Heart left ventricle (tissue), 16 donors: ENCODE results near the gene ITPRIPL1. TPM values are rescaled to one million over a fixed set of nuclear protein-coding genes. Genes with fewer than 3 reads are reported as not detected.

Source experiments
- ATAC-seq, 4 donors: fragments of 200-7000 bp; cut with Tn5 transposase; one replicate each; pipeline ENCODE4 v1.9.1; 2020 to 2022; ENCODE audit warnings: moderate library complexity in 4 of 4, mild to moderate bottlenecking in 3 of 4, moderate number of reproducible peaks in 1 of 4
- DNase-seq, 5 donors: peaks; one replicate each; pipeline ENCODE4 v3.0.0-alpha.2; 2020
- H3K27ac ChIP-seq, 12 donors: fragments of 200-600 bp; sonication (generic) in 4 of 12; one replicate each; pipeline versions ENCODE4 v1.5.0 to v1.8.0; 2016 to 2022; ENCODE audit warnings: mild to moderate bottlenecking in 2 of 12
- H3K27me3 ChIP-seq, 9 donors: fragments of 200-600 bp; sonication (generic) in 2 of 9; one replicate each; pipeline versions ENCODE4 v1.5.1 to v1.8.0; 2016 to 2022; ENCODE audit warnings: mild to moderate bottlenecking in 3 of 9
- H3K36me3 ChIP-seq, 9 donors: fragments of 200-600 bp; sonication (generic) in 2 of 9; one replicate each; pipeline versions ENCODE4 v1.5.0 to v1.8.0; 2018 to 2022; ENCODE audit warnings: mild to moderate bottlenecking in 2 of 9
- H3K4me1 ChIP-seq, 12 donors: fragments of 200-600 bp; sonication (generic) in 4 of 12; one replicate each; pipeline versions ENCODE4 v1.5.0 to v1.8.0; 2016 to 2022; ENCODE audit warnings: mild to moderate bottlenecking in 3 of 12
- H3K4me3 ChIP-seq, 12 donors: fragments of 200-600 bp; sonication (generic) in 4 of 12; one replicate each; pipeline versions ENCODE4 v1.5.0 to v1.8.0; 2017 to 2022; ENCODE audit warnings: mild to moderate bottlenecking in 9 of 12, moderate library complexity in 4 of 12
- H3K9me3 ChIP-seq, 12 donors: fragments of 200-600 bp; sonication (generic) in 4 of 12; one replicate each; pipeline versions ENCODE4 v1.5.0 to v1.8.0; 2016 to 2022; ENCODE audit warnings: mild to moderate bottlenecking in 1 of 12
- POLR2A ChIP-seq, 2 donors: fragments of 450-650 bp; IDR thresholded peaks; one replicate each; pipeline ENCODE4 v1.6.1; 2017; ENCODE audit warnings: antibody characterized with exemption in 2 of 2, mild to moderate bottlenecking in 2 of 2, moderate library complexity in 2 of 2
- WGBS, 4 donors: extraction: QIAGEN DNeasy Blood & Tissue Kit in 2 of 4; methylation state at CpG; one replicate each; pipeline versions ENCODE4 v1.1.5 to v1.1.7; 2013 to 2018; 5-methylcytosine and 5-hydroxymethylcytosine counted together
- intact Hi-C, 10 donors: fragments of 100-400 bp; cut with DNase I; formaldehyde crosslinking; loops; one replicate each; pipeline versions ENCODE4 v1.11.1 to v1.14.2; 2022
- polyA plus RNA-seq, 2 donors: library from polyadenylated mRNA; stranded (reverse); fragments of 200-250 nt; gene quantifications; one replicate each; pipeline ENCODE4 v1.2.3, GENCODE V29; 2013
- total RNA-seq, 9 donors: library from RNA; depleted of rRNA in 2 of 9; stranded (reverse); fragments of >200 nt in 2 of 9; fragmentation: NEBNext Ultra II Directional in 3 of 9; extraction: Animal tissue kit (Norgen Biotek cat#: 25700) in 3 of 9; gene quantifications; one replicate each; pipeline versions ENCODE4 v1.1.0 to v1.2.4, GENCODE V29; 2016 to 2023
- TF ChIP-seq, protein P1 (sequence below), 12 donors: fragments of 200-600 bp; sonication (generic) in 4 of 12; IDR thresholded peaks; one replicate each; pipeline versions ENCODE4 v1.5.0 to v1.8.0; 2018 to 2022; ENCODE audit warnings: antibody characterized with exemption in 12 of 12, mild to moderate bottlenecking in 5 of 12
- donor health status: ischemic (EF 13 %, LVEDD 7.1; RV severe dilation, severe dysfunction).
- donor health status: healthy with polysubstance abuse.
- donor health status: DM: no; HTN: yes; CAD: no.
- donor health status: DM: no; HTN: no; CAD: no.
- donor health status: ischemic (EF 25% LVEDD 6.9; RV normal size, moderate dysfunction).
- donor health status: ischemic (EF 25% LVEDD 5.7; RV mildly dilated, moderate dysfunction).
- donor health status: healthy.
- donor health status: DM: yes; HTN: yes; CAD: no.
- donor health status: ischemic (EF 35%, LVEDD 5.7; RV mildly dilated, moderate dysfunction).
- donor health status: nonischemic (EF 11% LVEDD 7.7; RV severe dilation, severe dysfunction).
- donor health status: DM: yes; HTN: yes; CAD: no.
- donor health status: PGD.
- donor health status: ischemic (EF 29% LVEDD 5.4; RV normal size, mild dysfunction).
- donor health status: nonischemic (EF 23%, LVEDD 6.1; RV moderate dilation, normal function).

The ITPRIPL1 gene
- total and polyA plus RNA-seq, 11 donors, result 0.65 to 3.8 (median 1.5) TPM

DNA sequence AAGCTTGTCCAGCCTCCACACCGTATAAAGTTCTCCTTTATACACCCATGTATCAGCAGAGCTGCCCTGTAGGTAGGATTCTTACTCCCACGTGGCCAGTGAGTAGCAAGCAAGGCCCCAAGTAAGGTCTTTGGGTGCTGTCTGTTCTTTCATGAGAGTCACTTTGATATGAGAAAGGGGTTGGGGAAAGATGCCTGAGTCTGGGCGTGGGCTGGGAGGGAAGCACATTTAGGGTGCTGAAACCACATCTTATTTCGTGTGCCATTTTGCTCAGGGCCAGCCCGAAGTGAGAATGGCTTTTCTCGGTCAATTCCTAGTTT lies 436 bp upstream of the ITPRIPL1 start:
- TF ChIP-seq, protein P1, sequence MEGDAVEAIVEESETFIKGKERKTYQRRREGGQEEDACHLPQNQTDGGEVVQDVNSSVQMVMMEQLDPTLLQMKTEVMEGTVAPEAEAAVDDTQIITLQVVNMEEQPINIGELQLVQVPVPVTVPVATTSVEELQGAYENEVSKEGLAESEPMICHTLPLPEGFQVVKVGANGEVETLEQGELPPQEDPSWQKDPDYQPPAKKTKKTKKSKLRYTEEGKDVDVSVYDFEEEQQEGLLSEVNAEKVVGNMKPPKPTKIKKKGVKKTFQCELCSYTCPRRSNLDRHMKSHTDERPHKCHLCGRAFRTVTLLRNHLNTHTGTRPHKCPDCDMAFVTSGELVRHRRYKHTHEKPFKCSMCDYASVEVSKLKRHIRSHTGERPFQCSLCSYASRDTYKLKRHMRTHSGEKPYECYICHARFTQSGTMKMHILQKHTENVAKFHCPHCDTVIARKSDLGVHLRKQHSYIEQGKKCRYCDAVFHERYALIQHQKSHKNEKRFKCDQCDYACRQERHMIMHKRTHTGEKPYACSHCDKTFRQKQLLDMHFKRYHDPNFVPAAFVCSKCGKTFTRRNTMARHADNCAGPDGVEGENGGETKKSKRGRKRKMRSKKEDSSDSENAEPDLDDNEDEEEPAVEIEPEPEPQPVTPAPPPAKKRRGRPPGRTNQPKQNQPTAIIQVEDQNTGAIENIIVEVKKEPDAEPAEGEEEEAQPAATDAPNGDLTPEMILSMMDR (IDR thresholded peaks at IDR 0.05), result no peak
- TF ChIP-seq POLR2A (IDR thresholded peaks at IDR 0.05), result no peak
- Histone ChIP-seq H3K4me3 (peak overlapping the region; percentile 12 to 79 (median 68)), H3K4me1 (peaks cover 0 to 44% (median 16%) of the 10 kb centered on the region in 12 donors), H3K9me3 (no peaks in the 10 kb centered on the region), H3K36me3 (peaks cover 0 to 11% (median 0%) of the 10 kb centered on the region in 9 donors), H3K27me3 (peaks cover 0 to 43% (median 11%) of the 10 kb centered on the region in 9 donors), H3K27ac (peak overlapping the region in 9 of 12 donors; percentile 0 to 79 (median 38))
- ATAC-seq, result no peak
- DNase-seq, result no peak
- WGBS, 4 donors, result 26 to 56% (median 35%) methylated on average over 4 to 6 of the region's 6 CpGs
- intact Hi-C loops, result no loop called here

GRCh38 chr2:96325884-96326255 lies 753 bp downstream of the ITPRIPL1 start:
- Histone ChIP-seq H3K4me3 (peak overlapping the region; percentile 12 to 79 (median 68)), H3K9me3 (no peaks in the 10 kb centered on the region), H3K27me3 (peaks cover 0 to 34% (median 11%) of the 10 kb centered on the region in 9 donors), H3K36me3 (peaks cover 0 to 11% (median 0%) of the 10 kb centered on the region in 9 donors), H3K27ac (peak overlapping the region in 6 of 12 donors; percentile 29 to 79 (median 70)), H3K4me1 (peaks cover 0 to 47% (median 22%) of the 10 kb centered on the region in 12 donors)
- no peak for ATAC-seq
- TF ChIP-seq POLR2A (IDR thresholded peaks at IDR 0.05), result no peak
- TF ChIP-seq, protein P1 (IDR thresholded peaks at IDR 0.05), result no peak
- DNase-seq, result no peak
- intact Hi-C loops, result no loop called here
- WGBS, 4 donors, result 39 to 51% (median 42%) methylated on average over 7 to 8 of the region's 8 CpGs

GRCh38 chr2:96326564-96326963 lies 1.4 kb downstream of the ITPRIPL1 start:
- WGBS, 4 donors, result 89 to 94% (median 92%) methylated on average over 8 of the region's 8 CpGs

DNA sequence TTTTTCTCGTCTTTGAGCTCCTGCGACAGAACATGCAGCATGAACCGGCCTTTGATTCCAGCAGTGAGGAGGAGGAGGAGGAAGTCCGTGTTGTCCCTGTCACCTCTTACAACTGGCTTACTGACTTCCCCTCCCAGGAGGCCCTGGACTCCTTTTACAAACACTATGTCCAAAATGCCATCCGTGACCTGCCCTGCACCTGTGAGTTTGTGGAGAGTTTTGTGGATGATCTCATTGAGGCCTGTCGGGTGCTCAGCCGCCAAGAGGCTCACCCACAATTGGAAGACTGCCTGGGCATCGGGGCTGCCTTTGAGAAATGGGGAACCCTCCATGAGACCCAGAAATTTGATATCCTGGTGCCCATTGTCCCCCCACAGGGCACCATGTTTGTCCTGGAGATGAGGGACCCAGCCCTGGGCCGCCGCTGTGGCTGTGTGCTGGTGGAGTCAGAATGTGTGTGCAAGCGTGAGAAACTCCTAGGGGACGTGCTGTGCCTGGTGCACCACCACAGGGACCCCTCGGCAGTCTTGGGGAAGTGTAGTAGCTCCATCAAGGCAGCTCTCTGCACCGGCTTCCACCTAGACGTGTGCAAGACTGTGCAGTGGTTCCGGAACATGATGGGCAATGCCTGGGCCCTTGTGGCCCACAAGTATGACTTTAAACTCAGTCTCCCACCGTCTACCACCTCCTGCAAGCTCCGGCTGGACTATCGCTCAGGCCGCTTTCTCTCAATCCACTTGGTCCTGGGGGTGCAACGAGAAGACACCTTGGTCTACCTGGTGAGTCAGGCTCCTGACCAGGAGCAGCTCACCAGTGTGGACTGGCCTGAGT lies 2.1 kb downstream of the ITPRIPL1 start:
- Histone ChIP-seq H3K27me3 (peaks cover 0 to 27% (median 11%) of the 10 kb centered on the region in 9 donors), H3K4me3 (no peak overlapping the region), H3K27ac (no peak overlapping the region), H3K4me1 (peaks cover 0 to 48% (median 17%) of the 10 kb centered on the region in 12 donors), H3K36me3 (peaks cover 0 to 11% (median 0%) of the 10 kb centered on the region in 9 donors), H3K9me3 (no peaks in the 10 kb centered on the region)
- DNase-seq (no peak), ATAC-seq (no peak)
- TF ChIP-seq, protein P1 (IDR thresholded peaks at IDR 0.05), result no peak
- WGBS, 4 donors, result 92 to 95% (median 92%) methylated on average over 18 to 21 of the region's 21 CpGs
- intact Hi-C loops, result no loop called here

More at GRCh38 chr2:96326564-96326963, 1.4 kb downstream of the ITPRIPL1 start:
- peak overlapping the region in 2 of 12 donors; percentile 74 to 79 for H3K27ac ChIP-seq
- intact Hi-C loops, result no loop called here
- DNase-seq, result no peak
- peaks cover 0 to 11% (median 0%) of the 10 kb centered on the region in 9 donors for H3K36me3 ChIP-seq
- no peak for ATAC-seq
- no peaks in the 10 kb centered on the region for H3K9me3 ChIP-seq
- H3K27me3 ChIP-seq, result peaks cover 0 to 33% (median 11%) of the 10 kb centered on the region in 9 donors
- H3K4me3 ChIP-seq, result peak overlapping the region in 2 of 12 donors; percentile 66 to 69
- TF ChIP-seq, protein P1 (IDR thresholded peaks at IDR 0.05), result no peak
- TF ChIP-seq POLR2A (IDR thresholded peaks at IDR 0.05), result no peak
- peaks cover 0 to 52% (median 20%) of the 10 kb centered on the region in 12 donors for H3K4me1 ChIP-seq
